GM12872 (cell line): ENCODE results near the gene BCAS1.

Source experiments
- TF ChIP-seq, protein P1 (sequence below): IDR thresholded peaks from 3 replicates; pipeline ENCODE4 v1.5.1; 2011; ENCODE audit warnings: low read depth, mild to moderate bottlenecking, low read length, moderate library complexity; ENCODE audit not compliant: insufficient read depth

Gene BCAS1

DNA sequence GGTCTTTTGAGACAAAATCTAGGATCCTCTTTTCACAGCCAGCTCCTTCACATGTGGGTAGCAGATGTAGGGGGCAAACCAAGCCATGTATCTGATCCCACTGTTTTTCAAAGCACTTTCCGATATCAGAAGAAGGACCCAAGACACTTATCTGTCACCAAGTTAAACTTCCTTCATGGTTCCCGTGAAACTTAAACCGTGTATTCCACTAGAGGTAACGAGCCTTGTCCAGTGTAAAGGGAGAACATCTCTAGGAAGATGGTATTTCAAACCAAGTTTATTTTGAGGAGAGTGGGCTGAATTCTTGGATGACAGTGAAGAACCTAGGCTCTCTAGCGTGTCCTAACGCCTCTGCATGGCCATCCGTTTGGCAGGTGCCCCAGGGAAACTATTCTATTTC lies 76.3 kb downstream of the BCAS1 start:
- TF ChIP-seq, protein P1, sequence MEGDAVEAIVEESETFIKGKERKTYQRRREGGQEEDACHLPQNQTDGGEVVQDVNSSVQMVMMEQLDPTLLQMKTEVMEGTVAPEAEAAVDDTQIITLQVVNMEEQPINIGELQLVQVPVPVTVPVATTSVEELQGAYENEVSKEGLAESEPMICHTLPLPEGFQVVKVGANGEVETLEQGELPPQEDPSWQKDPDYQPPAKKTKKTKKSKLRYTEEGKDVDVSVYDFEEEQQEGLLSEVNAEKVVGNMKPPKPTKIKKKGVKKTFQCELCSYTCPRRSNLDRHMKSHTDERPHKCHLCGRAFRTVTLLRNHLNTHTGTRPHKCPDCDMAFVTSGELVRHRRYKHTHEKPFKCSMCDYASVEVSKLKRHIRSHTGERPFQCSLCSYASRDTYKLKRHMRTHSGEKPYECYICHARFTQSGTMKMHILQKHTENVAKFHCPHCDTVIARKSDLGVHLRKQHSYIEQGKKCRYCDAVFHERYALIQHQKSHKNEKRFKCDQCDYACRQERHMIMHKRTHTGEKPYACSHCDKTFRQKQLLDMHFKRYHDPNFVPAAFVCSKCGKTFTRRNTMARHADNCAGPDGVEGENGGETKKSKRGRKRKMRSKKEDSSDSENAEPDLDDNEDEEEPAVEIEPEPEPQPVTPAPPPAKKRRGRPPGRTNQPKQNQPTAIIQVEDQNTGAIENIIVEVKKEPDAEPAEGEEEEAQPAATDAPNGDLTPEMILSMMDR = no peak

GRCh38 chr20:53993310-53993709 lies 77.1 kb downstream of the BCAS1 start:
- TF ChIP-seq, protein P1 = no peak

DNA sequence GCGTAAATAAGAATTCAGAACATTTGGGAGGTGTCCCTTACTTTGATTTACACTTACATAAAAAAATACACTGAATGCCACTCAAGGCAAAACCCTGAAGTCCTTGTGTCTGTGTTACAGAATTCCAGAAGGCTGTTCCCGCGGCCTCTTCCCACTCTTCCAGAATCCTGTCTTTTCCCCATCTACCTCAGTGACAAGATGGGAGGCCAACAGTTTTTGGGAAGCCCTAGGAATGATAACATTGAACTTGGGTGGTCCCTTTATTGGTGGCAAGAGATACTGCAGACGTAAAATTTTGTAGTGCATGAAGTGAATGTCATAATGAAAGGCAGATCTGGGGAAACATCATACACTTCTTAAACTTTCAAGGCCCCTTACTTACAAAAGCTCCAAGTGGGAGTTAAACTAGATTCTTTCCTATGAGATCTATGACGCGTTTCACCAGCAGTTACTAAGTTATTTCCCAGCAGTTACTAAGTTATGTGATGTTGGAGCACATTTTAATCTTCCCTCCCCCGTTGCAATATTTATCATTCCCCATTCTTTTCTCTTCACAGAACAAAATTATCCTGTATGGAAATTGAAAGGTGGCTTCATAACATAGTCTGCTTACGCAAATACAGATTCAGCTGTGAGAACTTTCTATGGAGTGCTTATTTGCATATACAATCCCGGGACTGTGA lies 79.5 kb downstream of the BCAS1 start:
- TF ChIP-seq, protein P1 = no peak

DNA sequence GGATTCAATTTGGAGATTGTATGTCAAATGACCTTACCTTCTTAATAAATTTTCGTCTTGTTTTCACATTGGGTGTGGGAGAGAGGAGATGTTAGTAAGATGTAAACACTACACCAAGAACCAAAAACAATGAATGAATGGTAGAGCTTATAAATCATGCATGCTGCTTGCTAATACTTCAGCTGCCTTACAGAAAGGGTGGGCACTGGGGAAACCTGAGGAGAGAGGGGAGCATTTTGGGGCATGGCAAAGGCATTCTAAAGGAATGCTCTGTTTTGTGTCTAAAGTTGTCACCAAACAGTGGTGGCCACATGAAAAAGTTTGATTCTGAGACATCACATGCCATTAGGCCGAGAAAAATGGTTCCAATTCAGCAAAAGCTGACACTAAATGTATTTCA lies 80.4 kb downstream of the BCAS1 start:
- TF ChIP-seq, protein P1 = no peak

GRCh38 chr20:53989401-53989800 lies 81.0 kb downstream of the BCAS1 start:
- TF ChIP-seq, protein P1 = no peak

DNA sequence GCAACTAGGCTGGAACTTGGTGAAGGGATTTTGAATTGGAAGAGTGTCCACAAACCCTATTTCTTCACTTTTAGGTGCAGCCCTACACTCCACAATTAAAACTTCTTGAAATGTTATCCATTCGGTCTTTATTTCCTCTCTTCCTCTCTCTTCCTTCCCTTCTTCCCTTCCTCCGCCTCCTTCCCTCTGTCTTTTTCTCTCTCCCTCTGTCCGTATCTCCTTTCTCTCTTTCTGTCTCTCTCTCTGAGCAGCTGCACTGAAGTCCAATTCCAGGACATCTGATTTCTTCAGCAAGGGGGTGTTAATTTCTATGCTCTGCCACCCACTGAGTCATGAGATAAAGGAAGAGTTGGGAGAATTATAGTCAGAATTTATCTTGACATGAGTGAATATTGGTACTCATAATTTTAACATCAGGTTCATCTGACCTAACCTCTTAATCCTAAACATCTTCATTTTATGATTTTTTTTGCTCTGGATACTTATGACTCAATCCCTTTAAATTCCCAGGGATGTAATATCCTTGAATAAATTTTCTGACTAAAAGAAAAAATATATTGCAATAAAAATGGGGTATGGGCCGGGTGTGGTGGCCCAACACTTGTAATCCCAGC lies 84.2 kb downstream of the BCAS1 start:
- TF ChIP-seq, protein P1 = no peak

GRCh38 chr20:53985150-53985518 lies 85.3 kb downstream of the BCAS1 start:
- TF ChIP-seq, protein P1 = no peak
